ENCODE data around the gene SFT2D3.
"Not testable (repeated sequence)": the region's sequence is repeated elsewhere in the genome, so short reads cannot be mapped to it uniquely, and the experiment has no call there.

Gene SFT2D3

DNA sequence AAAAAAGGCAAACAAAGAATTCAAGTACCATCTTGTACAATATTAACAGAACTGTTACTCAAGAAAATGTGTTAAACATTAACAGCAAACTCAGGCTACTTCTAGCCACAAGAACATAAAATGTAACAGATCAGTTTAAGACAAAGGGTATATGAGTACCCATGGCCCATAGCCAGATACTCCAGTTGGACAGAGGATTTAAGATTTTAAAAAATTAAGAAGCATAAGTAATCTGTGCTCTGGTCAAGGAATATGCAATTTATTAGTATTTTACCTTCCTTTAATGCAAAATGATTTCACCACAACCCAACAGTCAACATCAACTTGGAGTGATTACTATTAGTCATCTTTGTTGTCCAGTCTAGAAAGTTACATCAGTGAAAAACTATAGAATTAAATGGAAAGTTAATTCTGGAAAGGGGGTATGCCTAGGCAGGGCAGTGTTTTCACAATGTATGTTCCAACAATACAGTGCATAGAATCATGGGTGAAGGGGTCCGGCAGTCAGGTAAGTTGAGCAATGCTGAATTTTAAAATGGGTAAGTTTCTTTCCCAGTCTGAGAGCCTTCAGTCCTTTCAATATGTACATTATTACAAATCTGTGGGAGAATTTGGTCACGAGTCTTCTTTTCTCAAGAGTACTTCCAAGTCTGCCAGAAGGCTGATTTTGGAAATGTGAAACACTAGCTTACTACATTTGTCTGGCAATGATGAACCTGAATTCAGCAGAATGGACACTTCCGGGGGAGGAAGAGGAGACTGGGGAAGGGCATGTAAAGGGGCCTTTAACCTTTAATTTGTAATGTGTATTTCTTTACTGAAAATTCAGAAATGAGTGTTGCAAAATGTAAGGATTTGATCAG lies 34.5 kb downstream of the SFT2D3 start:
- Histone ChIP-seq H3K4me1 (ENCODE audit: control insufficient read depth, insufficient read depth, low read length) (no peaks in the 10 kb centered on the region), H3K9ac (ENCODE audit: low read length) (no peak overlapping the region), H3K4me3 (ENCODE audit: low read depth, low read length) (no peak overlapping the region), H3K9me3 (ENCODE audit: control insufficient read depth, insufficient read depth, low read depth, low read length) (no peaks in the 10 kb centered on the region), H3K36me3 (ENCODE audit: control insufficient read depth, insufficient read depth, low read length) (peaks cover 29% of the 10 kb centered on the region), H3K27me3 (ENCODE audit: control insufficient read depth, insufficient read depth, low read length) (no peaks in the 10 kb centered on the region), H3K27ac (ENCODE audit: low read depth, low read length) (no peak overlapping the region)

DNA sequence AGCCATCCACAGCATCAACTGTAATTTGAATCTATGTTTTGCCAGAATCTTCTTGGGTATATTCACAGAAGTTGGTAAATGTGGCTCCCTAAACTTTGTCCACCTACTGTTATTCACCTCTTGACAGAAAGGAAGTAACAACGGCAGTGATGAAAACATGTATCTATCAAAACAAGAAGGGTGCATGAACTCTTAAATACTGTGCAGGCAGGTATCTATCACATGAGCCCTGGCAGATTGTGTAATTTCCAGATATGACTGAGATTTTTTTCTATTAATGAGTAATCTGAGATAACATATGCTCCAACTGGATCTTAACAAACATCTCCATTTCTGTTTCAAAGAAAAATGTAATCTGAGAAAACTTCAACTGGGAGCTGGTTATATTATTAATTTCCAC lies 36.6 kb downstream of the SFT2D3 start:
- no peak overlapping the region for H3K27ac ChIP-seq (ENCODE audit: low read depth, low read length)
- H3K4me3 ChIP-seq (ENCODE audit: low read depth, low read length), result no peak overlapping the region
- H3K9me3 ChIP-seq (ENCODE audit: control insufficient read depth, insufficient read depth, low read depth, low read length), result no peaks in the 10 kb centered on the region
- peaks cover 28% of the 10 kb centered on the region for H3K36me3 ChIP-seq (ENCODE audit: control insufficient read depth, insufficient read depth, low read length)
- H3K27me3 ChIP-seq (ENCODE audit: control insufficient read depth, insufficient read depth, low read length), result no peaks in the 10 kb centered on the region
- H3K9ac ChIP-seq (ENCODE audit: low read length), result no peak overlapping the region
- H3K4me1 ChIP-seq (ENCODE audit: control insufficient read depth, insufficient read depth, low read length), result no peaks in the 10 kb centered on the region

DNA sequence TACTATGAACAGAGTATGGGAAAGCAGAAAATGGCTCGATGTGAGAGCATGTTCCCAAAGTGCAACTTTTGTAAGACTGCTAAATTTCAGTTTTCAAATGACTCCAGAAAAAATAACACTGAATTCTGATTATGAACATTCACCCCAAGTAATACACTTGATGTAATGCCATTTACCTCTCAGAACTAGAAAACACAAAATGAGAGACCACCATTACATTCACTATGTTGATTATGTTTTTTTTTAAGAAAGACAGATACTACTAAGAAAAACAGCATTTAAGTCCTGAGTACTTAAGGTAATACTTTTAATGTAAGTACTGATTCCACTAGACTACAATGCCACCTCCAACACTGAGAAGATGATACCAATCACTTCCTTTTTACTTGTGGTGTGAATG lies 38.5 kb downstream of the SFT2D3 start:
- no peak overlapping the region for H3K4me3 ChIP-seq (ENCODE audit: low read depth, low read length)
- H3K27me3 ChIP-seq (ENCODE audit: control insufficient read depth, insufficient read depth, low read length), result no peaks in the 10 kb centered on the region
- no peaks in the 10 kb centered on the region for H3K4me1 ChIP-seq (ENCODE audit: control insufficient read depth, insufficient read depth, low read length)
- H3K9me3 ChIP-seq (ENCODE audit: control insufficient read depth, insufficient read depth, low read depth, low read length), result no peaks in the 10 kb centered on the region
- H3K9ac ChIP-seq (ENCODE audit: low read length), result no peak overlapping the region
- H3K36me3 ChIP-seq (ENCODE audit: control insufficient read depth, insufficient read depth, low read length), result peaks cover 38% of the 10 kb centered on the region
- H3K27ac ChIP-seq (ENCODE audit: low read depth, low read length), result no peak overlapping the region

DNA sequence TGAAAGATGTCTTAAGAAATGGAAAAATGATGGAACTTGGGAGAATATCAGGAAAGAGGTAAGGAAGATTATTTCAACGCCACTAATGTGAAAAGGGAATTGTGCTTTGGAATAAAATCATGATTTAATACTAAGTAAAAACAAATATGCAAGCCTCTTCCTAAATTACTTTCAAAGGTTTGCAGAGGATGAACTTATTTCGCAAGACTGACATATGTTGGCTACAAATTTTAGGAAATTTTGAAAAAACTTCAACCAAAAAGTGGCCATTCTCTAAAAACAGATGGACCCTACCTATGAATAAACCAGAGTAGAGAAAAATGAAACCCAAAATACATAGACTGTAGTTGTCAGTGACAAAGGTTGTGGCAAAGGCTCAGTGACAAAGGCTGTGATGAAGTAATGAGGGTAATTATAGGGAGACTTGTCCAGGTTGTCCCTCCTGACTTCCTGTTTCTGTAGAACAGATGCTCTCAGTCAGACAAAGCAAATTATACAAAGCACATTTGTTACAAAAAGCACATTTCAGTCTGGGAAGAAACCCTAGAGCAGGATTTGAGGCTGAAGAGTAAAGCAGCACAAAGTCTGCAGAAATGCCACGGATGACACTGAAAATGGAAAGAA lies 39.5 kb downstream of the SFT2D3 start:
- H3K27ac ChIP-seq (ENCODE audit: low read depth, low read length), result no peak overlapping the region
- H3K4me3 ChIP-seq (ENCODE audit: low read depth, low read length), result no peak overlapping the region
- no peaks in the 10 kb centered on the region for H3K27me3 ChIP-seq (ENCODE audit: control insufficient read depth, insufficient read depth, low read length)
- peaks cover 47% of the 10 kb centered on the region for H3K36me3 ChIP-seq (ENCODE audit: control insufficient read depth, insufficient read depth, low read length)
- H3K9me3 ChIP-seq (ENCODE audit: control insufficient read depth, insufficient read depth, low read depth, low read length), result no peaks in the 10 kb centered on the region
- H3K9ac ChIP-seq (ENCODE audit: low read length), result no peak overlapping the region
- no peaks in the 10 kb centered on the region for H3K4me1 ChIP-seq (ENCODE audit: control insufficient read depth, insufficient read depth, low read length)

DNA sequence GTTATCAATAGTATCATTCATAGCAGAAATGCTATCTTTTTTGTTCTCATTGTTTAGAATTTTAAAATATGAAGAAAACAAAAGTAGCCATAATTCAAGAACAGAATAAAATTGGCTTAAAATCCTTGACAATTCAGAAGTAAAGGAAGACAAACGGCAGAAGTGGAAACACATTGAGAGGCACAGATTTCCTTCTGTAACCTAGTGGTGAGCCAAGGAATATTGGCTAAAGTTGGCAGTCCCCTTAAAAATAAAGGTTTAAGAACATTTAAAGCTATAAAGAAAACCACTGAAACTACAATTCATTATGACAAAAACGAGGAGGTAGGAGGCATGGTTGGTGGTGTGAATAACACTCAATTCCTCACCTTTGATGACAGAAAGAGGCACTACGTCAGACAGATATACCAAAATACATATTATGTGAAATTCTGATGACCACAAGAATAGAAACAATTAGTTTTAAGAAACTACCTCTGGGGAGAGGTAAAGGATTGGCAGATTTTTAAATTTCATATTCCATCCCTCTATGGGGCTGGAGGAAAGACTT lies 42.3 kb downstream of the SFT2D3 start:
- Histone ChIP-seq H3K27ac (ENCODE audit: low read depth, low read length) (no peak overlapping the region), H3K4me3 (ENCODE audit: low read depth, low read length) (no peak overlapping the region), H3K9ac (ENCODE audit: low read length) (no peak overlapping the region), H3K36me3 (ENCODE audit: control insufficient read depth, insufficient read depth, low read length) (peaks cover 59% of the 10 kb centered on the region), H3K27me3 (ENCODE audit: control insufficient read depth, insufficient read depth, low read length) (no peaks in the 10 kb centered on the region), H3K4me1 (ENCODE audit: control insufficient read depth, insufficient read depth, low read length) (no peaks in the 10 kb centered on the region), H3K9me3 (ENCODE audit: control insufficient read depth, insufficient read depth, low read depth, low read length) (no peaks in the 10 kb centered on the region)

DNA sequence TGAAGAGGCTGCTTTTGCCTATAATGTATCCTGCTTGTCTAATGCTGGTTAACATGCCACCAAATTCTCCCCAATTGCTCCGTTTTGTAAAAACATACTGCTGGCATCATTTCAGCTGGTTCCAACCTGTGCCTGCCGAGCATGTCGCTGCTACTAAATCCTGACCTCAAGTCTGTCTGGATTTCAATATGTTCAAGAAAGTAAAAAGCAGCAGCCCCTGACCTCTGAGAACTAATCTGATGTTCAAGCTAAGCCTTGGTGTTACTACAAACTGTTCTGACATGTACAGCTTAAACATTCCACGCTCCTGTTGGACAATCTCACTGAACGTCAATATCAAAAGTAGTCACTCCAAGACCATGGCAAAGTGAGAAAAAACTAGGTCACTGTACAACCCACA lies 46.3 kb downstream of the SFT2D3 start:
- Histone ChIP-seq H3K4me1 (ENCODE audit: control insufficient read depth, insufficient read depth, low read length) (no peaks in the 10 kb centered on the region), H3K9ac (ENCODE audit: low read length) (no peak overlapping the region), H3K9me3 (ENCODE audit: control insufficient read depth, insufficient read depth, low read depth, low read length) (no peaks in the 10 kb centered on the region), H3K27ac (ENCODE audit: low read depth, low read length) (no peak overlapping the region), H3K27me3 (ENCODE audit: control insufficient read depth, insufficient read depth, low read length) (no peaks in the 10 kb centered on the region), H3K4me3 (ENCODE audit: low read depth, low read length) (no peak overlapping the region), H3K36me3 (ENCODE audit: control insufficient read depth, insufficient read depth, low read length) (peaks cover 62% of the 10 kb centered on the region)

DNA sequence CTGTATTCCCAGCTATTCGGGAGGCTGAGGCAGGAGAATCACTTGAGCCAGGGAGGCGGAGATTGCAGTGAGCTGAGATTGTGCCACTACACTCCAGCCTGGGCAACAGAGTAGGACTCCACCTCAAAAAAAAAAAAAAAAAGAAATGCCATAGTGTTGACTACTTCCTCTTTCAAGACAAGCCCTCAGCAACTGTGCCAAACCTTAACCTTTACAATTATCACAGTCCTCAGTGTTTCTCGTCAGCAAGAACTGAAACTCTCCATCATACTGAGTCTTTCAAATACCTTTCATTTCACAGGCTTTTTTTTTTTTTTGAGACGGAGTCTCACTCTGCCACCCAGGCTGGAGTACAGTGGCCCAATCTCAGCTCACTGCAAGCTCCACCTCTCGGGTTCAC lies 48.2 kb downstream of the SFT2D3 start:
- not testable (repeated sequence) for H3K4me3 ChIP-seq (ENCODE audit: low read depth, low read length); H3K9ac ChIP-seq (ENCODE audit: low read length); H3K27ac ChIP-seq (ENCODE audit: low read depth, low read length); H3K27me3 ChIP-seq (ENCODE audit: control insufficient read depth, insufficient read depth, low read length); H3K4me1 ChIP-seq (ENCODE audit: control insufficient read depth, insufficient read depth, low read length); H3K9me3 ChIP-seq (ENCODE audit: control insufficient read depth, insufficient read depth, low read depth, low read length)
- H3K36me3 ChIP-seq (ENCODE audit: control insufficient read depth, insufficient read depth, low read length), result peaks cover 62% of the 10 kb centered on the region

DNA sequence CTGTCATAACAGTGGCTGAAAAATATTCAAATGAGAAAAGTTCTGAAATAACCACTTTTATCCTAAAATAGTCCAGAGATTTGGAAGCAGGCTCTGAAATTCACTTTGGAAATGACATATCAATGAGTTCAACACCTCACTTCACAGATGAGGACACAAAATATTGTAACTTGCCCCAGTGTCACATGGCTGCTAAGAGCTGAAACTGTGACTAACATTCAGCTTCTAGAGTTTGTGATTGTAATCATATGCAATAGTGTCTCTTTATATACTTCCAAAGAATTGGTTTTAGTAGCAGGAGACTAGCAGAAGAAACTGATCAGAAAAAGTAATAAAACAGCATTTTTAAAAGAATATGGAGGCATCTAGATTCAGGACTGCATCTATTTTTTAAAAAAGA lies 52.1 kb downstream of the SFT2D3 start:
- Histone ChIP-seq H3K27ac (ENCODE audit: low read depth, low read length) (no peak overlapping the region), H3K27me3 (ENCODE audit: control insufficient read depth, insufficient read depth, low read length) (no peaks in the 10 kb centered on the region), H3K36me3 (ENCODE audit: control insufficient read depth, insufficient read depth, low read length) (peaks cover 42% of the 10 kb centered on the region), H3K9me3 (ENCODE audit: control insufficient read depth, insufficient read depth, low read depth, low read length) (no peaks in the 10 kb centered on the region), H3K4me3 (ENCODE audit: low read depth, low read length) (no peak overlapping the region), H3K9ac (ENCODE audit: low read length) (no peak overlapping the region), H3K4me1 (ENCODE audit: control insufficient read depth, insufficient read depth, low read length) (no peaks in the 10 kb centered on the region)

DNA sequence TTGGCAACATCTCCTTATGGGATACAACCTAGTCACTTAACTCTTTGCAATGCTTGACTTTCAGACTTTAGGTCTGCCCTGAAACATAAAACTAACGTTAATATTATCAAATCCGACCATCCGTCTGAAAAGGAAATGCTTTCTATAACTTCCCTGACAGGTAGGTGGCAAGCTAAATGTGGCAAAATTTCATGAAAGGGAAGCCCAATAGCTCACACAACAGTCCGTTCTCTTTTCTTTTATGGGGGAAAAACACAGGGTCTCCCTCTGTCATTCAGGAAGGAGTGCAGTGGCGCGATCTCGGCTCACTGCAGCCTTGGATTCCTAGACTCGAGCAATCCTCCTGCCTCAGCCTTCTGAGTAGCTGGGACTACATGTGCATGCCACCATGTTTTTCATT lies 52.9 kb downstream of the SFT2D3 start:
- Histone ChIP-seq H3K36me3 (ENCODE audit: control insufficient read depth, insufficient read depth, low read length) (peaks cover 41% of the 10 kb centered on the region), H3K4me1 (ENCODE audit: control insufficient read depth, insufficient read depth, low read length) (peaks cover 3% of the 10 kb centered on the region; the same call in 1 of the 2 replicates), H3K27me3 (ENCODE audit: control insufficient read depth, insufficient read depth, low read length) (no peaks in the 10 kb centered on the region), H3K27ac (ENCODE audit: low read depth, low read length) (no peak overlapping the region), H3K9me3 (ENCODE audit: control insufficient read depth, insufficient read depth, low read depth, low read length) (no peaks in the 10 kb centered on the region), H3K9ac (ENCODE audit: low read length) (no peak overlapping the region), H3K4me3 (ENCODE audit: low read depth, low read length) (no peak overlapping the region)
